Stomach (tissue), 4 donors: ENCODE data around the gene REG1A.

Experiments used
- CTCF ChIP-seq, 7 experiments: fragments of 450-650 bp in 4 of 7; fragments of 200-600 bp in 3 of 7; sonication (generic) in 3 of 7; IDR thresholded peaks; one replicate each; pipeline ENCODE4 v1.5.1; 2016 to 2019; ENCODE audit warnings: antibody characterized with exemption in 7 of 7, control low read depth in 2 of 7, mild to moderate bottlenecking in 1 of 7
- POLR2A ChIP-seq, 4 donors: fragments of 450-650 bp; IDR thresholded peaks; one replicate each; pipeline ENCODE4 v1.6.1; 2016; ENCODE audit warnings: antibody characterized with exemption in 4 of 4, control low read depth in 2 of 4, mild to moderate bottlenecking in 1 of 4, moderate library complexity in 1 of 4
- POLR2AphosphoS5 ChIP-seq, 3 donors: sonication (generic); formaldehyde crosslinking; IDR thresholded peaks; one replicate each; pipeline ENCODE4 v1.6.1; 2016; ENCODE audit warnings: antibody characterized with exemption in 3 of 3

GRCh38 chr2:79162132-79162531 lies 41.8 kb downstream of the REG1A start:
- TF ChIP-seq CTCF (IDR thresholded peaks at IDR 0.05) (no peak), POLR2AphosphoS5 (IDR thresholded peaks at IDR 0.05) (no peak), POLR2A (IDR thresholded peaks at IDR 0.05) (no peak)
